ENCODE measurements around the gene KYNU. TPM values are rescaled to one million over a fixed set of nuclear protein-coding genes. Genes with fewer than 3 reads are reported as not detected.
"Not testable (repeated sequence)": the region's sequence is repeated elsewhere in the genome, so short reads cannot be mapped to it uniquely, and the experiment has no call there.

KYNU gene
- total RNA-seq, 1 donor from 2014 or later, result not detected

GRCh38 chr2:143068509-143068908 lies 191.0 kb downstream of the KYNU start:
- H3K4me3 ChIP-seq, result no peak overlapping the region
- Mint-ChIP-seq H3K27me3 (ENCODE audit: insufficient read depth, low read depth) (no peaks in the 10 kb centered on the region), H3K27ac (no peak overlapping the region), H3K9me3 (peaks cover 4% of the 10 kb centered on the region), H3K4me1 (no peaks in the 10 kb centered on the region), H3K36me3 (no peaks in the 10 kb centered on the region), H3K4me3 (no peak overlapping the region)
- H3K36me3 ChIP-seq, result no peaks in the 10 kb centered on the region
- TF ChIP-seq EZH2phosphoT487 (IDR thresholded peaks at IDR 0.05), result no peak
- no peak for TF ChIP-seq EZH2 (IDR thresholded peaks at IDR 0.05)
- no peak for TF ChIP-seq CTCF (IDR thresholded peaks at IDR 0.05)
- no peak overlapping the region for H3K4me2 ChIP-seq
- H3K9me3 ChIP-seq (ENCODE audit: low read depth), result peaks cover 5% of the 10 kb centered on the region
- no peak overlapping the region for H3K9ac ChIP-seq
- no peak overlapping the region for H2AFZ ChIP-seq (replicated peaks)
- DNase-seq (ENCODE audit: low spot score), result no peak
- H3K27me3 ChIP-seq, result no peaks in the 10 kb centered on the region
- H3K27ac ChIP-seq, result no peak overlapping the region
- H3K4me1 ChIP-seq, result no peaks in the 10 kb centered on the region
- no peaks in the 10 kb centered on the region for H3K79me2 ChIP-seq (ENCODE audit: low read depth)
- H4K20me1 ChIP-seq (ENCODE audit: low read depth), result no peaks in the 10 kb centered on the region
- no peaks in the 10 kb centered on the region for H3F3A ChIP-seq (ENCODE audit: low read depth)

- Histone ChIP-seq H3K9ac (no peak overlapping the region), H3K36me3 (no peaks in the 10 kb centered on the region), H3K4me1 (no peaks in the 10 kb centered on the region), H3K27ac (no peak overlapping the region), H3K27me3 (no peaks in the 10 kb centered on the region), H3F3A (ENCODE audit: low read depth) (no peaks in the 10 kb centered on the region), H3K4me3 (no peak overlapping the region), H3K79me2 (ENCODE audit: low read depth) (no peaks in the 10 kb centered on the region), H3K9me3 (ENCODE audit: low read depth) (no peaks in the 10 kb centered on the region), H3K4me2 (no peak overlapping the region), H4K20me1 (ENCODE audit: low read depth) (no peaks in the 10 kb centered on the region), H2AFZ (replicated peaks) (no peak overlapping the region)
- Mint-ChIP-seq H3K27me3 (ENCODE audit: insufficient read depth, low read depth) (no peaks in the 10 kb centered on the region), H3K36me3 (no peaks in the 10 kb centered on the region), H3K9me3 (peaks cover 11% of the 10 kb centered on the region), H3K4me3 (no peak overlapping the region), H3K4me1 (no peaks in the 10 kb centered on the region), H3K27ac (no peak overlapping the region)
- DNase-seq (ENCODE audit: low spot score), result no peak
- TF ChIP-seq EZH2 (IDR thresholded peaks at IDR 0.05), result no peak
- TF ChIP-seq EZH2phosphoT487 (IDR thresholded peaks at IDR 0.05), result no peak
- no peak for TF ChIP-seq CTCF (IDR thresholded peaks at IDR 0.05)
Observed at GRCh38 chr2:143070704-143071103, 193.2 kb downstream of the KYNU start.

- Histone ChIP-seq H3K9me3 (ENCODE audit: low read depth) (no peaks in the 10 kb centered on the region), H3K9ac (no peak overlapping the region), H3K27ac (no peak overlapping the region), H3K4me1 (no peaks in the 10 kb centered on the region), H3K4me2 (no peak overlapping the region), H3F3A (ENCODE audit: low read depth) (no peaks in the 10 kb centered on the region), H3K79me2 (ENCODE audit: low read depth) (no peaks in the 10 kb centered on the region), H4K20me1 (ENCODE audit: low read depth) (no peaks in the 10 kb centered on the region), H3K4me3 (no peak overlapping the region), H3K36me3 (no peaks in the 10 kb centered on the region), H2AFZ (replicated peaks) (no peak overlapping the region), H3K27me3 (no peaks in the 10 kb centered on the region)
- no peak for TF ChIP-seq EZH2 (IDR thresholded peaks at IDR 0.05)
- no peak for TF ChIP-seq EZH2phosphoT487 (IDR thresholded peaks at IDR 0.05)
- no peak for TF ChIP-seq CTCF (IDR thresholded peaks at IDR 0.05)
- no peaks in the 10 kb centered on the region for H3K27me3 Mint-ChIP-seq (ENCODE audit: insufficient read depth, low read depth)
- DNase-seq (ENCODE audit: low spot score), result no peak
- H3K27ac Mint-ChIP-seq, result no peak overlapping the region
- peaks cover 14% of the 10 kb centered on the region for H3K9me3 Mint-ChIP-seq
- no peaks in the 10 kb centered on the region for H3K4me1 Mint-ChIP-seq
- H3K36me3 Mint-ChIP-seq, result no peaks in the 10 kb centered on the region
- no peak overlapping the region for H3K4me3 Mint-ChIP-seq
Observed at GRCh38 chr2:143071185-143071876, 193.9 kb downstream of the KYNU start.

GRCh38 chr2:143074913-143075312 lies 197.4 kb downstream of the KYNU start:
- H3K4me3 Mint-ChIP-seq; H3K27ac Mint-ChIP-seq; H3F3A ChIP-seq (ENCODE audit: low read depth); H3K4me3 ChIP-seq; H3K4me1 ChIP-seq; H2AFZ ChIP-seq (replicated peaks); DNase-seq (ENCODE audit: low spot score); H3K9ac ChIP-seq; H4K20me1 ChIP-seq (ENCODE audit: low read depth); H3K36me3 Mint-ChIP-seq; H3K36me3 ChIP-seq; H3K79me2 ChIP-seq (ENCODE audit: low read depth); H3K4me1 Mint-ChIP-seq; H3K27me3 Mint-ChIP-seq (ENCODE audit: insufficient read depth, low read depth); H3K27ac ChIP-seq; H3K27me3 ChIP-seq; H3K4me2 ChIP-seq; H3K9me3 ChIP-seq (ENCODE audit: low read depth): not testable (repeated sequence)
- H3K9me3 Mint-ChIP-seq, result peaks cover 18% of the 10 kb centered on the region

Data from neural progenitor cell (in vitro differentiated cells).